GM18867 (cell line): ENCODE results near the gene LRRC58.
"Not testable (repeated sequence)": the region's sequence is repeated elsewhere in the genome, so short reads cannot be mapped to it uniquely, and the experiment has no call there.

Experiments used
- ATAC-seq: cut with Tn5 transposase; IDR thresholded peaks from one replicate; pipeline ENCODE4 v1.9.1; 2021; ENCODE audit warnings: mild to moderate bottlenecking, moderate library complexity; ENCODE audit not compliant: unreplicated experiment

The LRRC58 gene

DNA sequence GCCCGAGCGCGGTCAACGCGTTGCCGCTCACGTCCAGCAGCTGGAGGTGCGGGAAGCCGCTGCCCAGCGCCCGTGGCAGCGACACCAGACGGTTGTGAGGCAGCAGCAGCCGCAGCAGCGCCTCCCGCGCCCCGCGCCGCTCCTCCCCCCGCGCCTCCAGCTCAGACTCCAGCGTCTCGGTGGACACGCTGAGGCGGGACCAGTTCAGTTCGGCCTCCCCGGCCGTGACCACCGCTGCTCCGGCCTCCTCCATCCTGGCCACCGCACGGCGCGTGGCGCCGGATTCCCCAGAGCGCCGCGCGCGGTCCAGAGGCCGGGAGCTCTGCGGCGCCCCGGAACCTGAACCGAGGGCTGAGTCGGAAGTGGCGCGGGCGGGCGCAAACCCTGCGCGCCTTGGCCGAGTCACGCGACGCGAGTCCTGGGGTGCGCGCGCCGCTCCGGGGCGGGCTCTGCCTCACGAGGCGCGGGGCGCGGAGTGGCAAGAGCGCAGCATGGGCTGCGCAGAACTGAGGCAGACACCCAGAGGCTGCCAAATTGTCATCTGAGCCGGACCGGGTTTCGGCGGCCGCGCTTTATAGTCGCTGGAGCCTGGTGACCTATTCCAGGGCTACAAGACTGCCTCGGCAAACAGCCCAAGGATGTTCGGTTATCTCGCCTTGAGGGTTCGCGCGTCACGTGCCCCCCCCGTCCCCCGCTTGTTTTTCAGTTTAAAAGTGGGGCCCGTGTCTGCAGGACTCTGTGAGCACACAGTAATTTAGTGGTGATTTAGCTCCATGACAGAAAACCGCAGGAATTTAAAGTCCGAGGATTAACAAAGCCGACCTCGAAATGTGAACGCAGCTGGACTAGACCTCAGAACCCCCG, at the start of gene LRRC58:
LRRC58 (minus strand) TSS at position 364 of the 864 bp plus-strand sequence; CDS start at position 253, 111 bp downstream.
- ATAC-seq = peak; percentile 90

DNA sequence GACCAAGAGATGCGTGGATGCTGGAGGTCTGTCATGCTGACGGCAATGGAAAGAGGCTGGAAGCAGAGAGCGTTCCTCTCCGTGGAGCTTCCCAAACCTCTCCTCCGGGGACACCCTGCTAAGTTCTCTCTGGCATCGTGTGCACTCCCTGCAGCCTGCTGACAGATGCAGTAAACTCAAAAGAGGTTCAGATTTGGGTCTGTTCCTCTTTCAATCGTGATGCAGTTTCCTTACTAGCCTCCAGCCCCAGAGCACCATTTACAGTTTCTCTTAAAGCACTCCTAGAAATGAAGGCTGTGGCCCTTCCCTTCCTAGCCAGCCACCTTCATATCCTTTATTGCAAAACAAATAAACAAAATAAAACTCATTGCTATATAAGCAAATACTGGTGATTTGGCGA, 47.3 kb upstream of the LRRC58 start:
- ATAC-seq = peak; percentile 39

DNA sequence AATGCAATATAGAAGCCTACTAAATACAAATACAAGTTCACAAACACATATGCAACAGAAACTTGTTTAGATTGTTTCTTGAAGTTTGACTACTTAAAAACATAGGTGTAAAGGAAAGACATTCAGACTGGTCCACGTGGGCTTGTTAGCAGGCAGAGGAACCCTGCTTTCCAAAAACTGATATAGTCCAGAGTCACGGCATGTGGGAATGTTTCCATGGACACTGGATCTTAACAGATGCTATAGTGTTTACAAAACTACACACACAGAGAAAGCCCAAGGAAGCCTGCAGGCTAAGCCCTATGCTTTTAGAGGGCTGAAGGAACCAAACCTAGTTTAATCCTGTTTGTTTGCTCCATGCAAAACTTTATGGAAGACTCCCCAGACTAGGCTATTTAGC, 45.2 kb upstream of the LRRC58 start:
- no peak for ATAC-seq

DNA sequence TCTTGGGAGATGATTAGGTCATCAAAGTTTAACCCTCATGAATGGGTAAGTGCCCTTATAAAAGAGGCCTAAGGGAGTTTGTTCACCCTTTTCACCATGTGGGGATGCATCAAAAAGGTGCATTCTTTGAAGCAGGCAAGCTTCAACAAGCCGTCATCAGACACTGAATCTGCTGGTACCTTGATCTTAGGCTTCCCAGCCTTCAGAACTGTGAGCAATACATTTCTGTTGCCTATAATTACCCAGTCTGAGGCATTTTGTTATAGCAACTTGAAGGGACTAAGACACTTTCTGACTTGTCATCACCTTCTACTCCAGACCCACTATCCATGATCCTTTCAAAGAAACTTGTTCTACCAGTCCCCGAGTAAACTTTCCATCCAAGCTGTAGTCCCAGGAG, 44.6 kb upstream of the LRRC58 start:
- ATAC-seq = no peak

DNA sequence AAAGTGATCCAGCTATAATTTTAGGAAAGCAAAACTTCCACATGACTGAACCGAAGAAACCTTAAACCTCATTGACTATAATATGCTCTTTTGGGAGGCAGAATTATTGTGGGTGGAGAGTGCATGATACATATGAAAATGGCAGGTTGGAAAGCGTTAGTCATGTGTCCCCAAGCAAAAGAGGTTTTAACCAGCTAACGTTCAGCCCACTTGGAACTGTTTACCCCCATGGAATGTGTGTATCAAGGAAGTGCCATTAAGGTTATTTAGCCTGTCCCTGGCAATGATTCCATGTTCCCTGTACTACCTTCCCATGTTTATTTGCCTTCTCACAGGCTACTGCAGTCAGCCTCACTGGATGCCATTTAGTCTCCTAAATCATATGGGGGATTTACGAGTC, 44.1 kb upstream of the LRRC58 start:
- no peak for ATAC-seq

DNA sequence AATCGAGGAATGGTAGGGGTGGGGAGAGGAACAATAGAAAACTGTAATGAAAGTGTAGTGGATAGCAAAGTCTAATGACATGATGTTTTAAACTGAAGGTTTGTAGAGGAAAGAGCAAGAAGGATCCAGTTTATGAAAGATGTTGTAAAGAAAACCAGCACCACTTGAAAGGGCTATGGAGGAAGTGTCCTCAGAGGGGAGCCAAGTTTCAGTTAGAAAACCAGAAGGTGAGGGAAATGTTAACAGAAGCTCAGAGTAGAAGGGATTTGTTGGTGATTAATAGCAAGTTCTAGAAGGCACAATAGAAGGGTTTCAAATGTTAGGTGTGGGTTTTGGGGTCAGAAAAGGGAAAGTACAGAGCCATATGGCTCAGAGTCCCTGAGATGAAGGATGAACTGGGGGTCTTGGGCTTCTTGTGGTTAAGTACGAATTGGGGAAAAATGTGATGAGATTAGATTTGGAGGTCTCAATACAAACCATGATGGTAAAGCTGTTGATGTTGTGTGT, 33.8 kb upstream of the LRRC58 start:
- no peak for ATAC-seq

DNA sequence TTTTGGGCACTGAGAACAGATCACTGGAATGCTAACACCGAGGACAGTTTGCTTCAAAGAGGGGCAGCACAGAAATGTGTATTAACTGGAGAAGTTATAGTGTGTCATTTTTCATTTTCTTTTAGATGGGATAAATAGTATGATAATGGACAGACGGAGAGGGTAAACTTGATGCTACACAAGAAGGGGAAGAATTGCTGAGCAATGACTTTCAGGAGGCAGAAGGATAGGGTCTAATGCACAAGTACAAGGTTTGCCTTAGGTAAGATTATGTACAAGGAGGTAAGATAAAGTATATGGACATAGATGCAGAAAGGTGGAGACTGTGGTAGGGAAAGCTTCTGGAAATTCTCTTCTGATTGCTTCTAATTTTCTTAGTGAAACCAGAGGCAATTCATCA, 32.3 kb upstream of the LRRC58 start:
- no peak for ATAC-seq

DNA sequence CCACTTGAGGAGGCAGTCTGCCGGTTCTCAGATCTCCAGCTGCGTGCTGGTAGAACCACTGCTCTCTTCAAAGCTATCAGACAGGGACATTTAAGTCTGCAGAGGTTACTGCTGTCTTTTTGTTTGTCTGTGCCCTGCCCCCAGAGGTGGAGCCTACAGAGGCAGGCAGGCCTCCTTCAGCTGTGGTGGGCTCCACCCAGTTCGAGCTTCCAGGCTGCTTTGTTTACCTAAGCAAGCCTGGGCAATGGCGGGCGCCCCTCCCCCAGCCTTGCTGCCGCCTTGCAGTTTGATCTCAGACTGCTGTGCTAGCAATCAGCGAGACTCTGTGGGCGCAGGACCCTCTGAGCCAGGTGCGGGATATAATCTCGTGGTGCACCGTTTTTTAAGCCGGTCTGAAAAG, 28.8 kb upstream of the LRRC58 start:
- not testable (repeated sequence) for ATAC-seq

DNA sequence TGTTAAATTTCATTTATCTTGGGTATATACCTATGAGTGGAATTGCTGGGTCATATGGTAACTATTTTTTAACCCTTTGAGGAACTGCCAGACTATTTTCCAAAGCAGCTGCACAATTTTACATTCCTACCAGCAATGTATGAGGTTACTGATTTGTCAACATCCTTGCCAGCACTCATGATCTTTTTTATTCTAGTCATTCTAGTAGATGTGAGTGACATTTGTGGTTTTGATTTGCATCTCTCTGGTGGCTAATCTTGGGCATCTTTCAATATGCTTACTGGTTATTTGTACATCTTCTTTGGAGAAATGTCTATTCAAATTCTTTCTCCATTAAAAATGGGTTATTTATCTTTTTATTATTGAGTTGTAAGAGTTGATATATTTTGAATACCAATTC, 21.3 kb upstream of the LRRC58 start:
- ATAC-seq = peak; percentile 62

DNA sequence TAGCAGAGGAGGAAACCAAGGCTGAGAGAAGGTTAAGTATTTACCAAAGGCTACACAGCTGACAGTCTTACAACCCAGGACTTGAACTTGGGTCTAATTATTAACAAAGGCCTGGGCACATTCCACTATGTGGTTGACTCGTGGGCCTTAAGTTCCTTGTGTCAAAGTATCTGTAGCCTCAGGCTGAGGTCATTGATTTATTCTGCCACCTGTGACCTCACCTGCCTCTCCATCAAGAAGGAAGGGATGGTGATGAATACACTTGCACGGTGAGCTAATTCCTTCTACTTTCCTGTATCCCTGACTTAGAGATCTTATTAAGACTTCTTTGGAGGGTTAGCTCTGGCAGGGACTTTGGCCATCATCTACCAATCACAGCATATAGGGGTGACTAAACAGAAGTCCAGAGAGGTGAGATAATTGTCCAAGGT, 19.9 kb upstream of the LRRC58 start:
- peak; percentile 69 for ATAC-seq

DNA sequence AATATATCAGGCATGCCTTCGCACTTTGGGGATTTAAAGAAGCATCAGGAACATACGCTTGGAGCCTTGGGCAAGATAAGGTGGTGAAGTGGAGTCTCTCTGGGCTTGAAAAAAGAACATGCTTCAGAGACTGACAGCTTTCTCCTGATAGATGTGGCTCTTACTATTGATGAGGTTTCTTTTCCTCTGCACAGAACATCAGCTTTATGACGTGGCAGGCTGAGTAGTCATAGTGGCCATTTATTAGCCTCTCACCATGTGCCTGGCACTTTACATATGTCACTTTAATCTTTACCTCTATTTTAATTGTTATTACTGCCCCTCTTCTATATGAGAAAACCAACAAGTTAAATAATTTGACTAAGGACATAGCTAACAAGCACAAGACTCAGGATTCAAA, 19.0 kb upstream of the LRRC58 start:
- peak; percentile 69 for ATAC-seq

DNA sequence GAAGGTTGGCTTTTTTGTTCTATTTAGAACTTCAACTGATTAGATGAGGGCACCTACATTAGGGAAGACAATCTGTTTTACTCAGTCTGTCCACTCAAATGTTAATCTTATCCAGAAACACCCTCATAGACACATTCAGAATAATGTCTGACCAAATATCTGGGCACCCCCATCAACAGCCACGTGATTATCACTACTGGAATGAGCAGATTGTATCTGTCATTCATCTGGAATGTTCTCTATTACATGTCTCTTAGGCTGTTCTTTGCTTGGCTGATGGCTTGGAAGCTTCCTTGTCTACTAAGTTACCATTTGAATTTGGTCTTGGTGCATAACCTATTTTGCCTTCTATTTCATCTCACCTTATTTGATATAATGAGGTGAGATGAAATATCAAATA, 15.7 kb upstream of the LRRC58 start:
- no peak for ATAC-seq

DNA sequence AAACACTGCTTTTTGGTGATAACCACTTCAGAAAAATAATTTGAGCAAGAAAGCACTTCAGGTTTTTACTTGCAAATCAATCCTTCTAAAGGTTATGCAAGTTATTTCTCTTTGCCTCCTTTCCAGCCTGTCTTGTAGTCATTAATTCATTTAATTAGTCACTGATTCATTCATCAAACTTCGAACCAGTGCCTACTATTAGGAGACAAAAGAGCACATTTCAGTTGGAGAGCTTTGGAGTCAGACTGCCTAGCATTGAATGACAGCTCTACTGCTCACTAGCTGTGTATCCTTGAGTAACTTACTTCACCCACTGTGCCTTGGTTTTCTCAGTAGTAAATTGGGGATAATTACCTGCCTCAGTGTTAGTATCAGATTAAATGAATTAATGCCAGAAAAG, 14.9 kb upstream of the LRRC58 start:
- ATAC-seq = no peak

DNA sequence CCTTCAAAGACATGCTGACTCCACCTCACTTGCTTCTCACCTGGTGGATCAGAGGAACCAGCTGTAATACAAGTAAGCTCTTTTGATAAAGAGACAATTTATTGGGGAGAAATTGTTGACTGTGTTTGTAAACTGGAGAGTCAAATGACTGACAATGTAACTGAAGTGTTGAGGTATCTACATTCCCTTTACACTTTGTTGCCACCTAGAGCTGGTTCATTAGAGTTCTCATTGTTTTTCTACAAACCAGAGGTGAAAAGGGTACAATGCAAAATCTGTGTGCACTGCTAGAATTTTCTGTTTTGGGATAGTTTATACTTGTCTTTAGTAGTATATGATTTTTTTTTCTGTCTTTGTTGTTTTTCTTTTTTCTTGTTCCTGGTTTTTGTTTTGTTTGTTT, 8.7 kb upstream of the LRRC58 start:
- ATAC-seq = no peak

DNA sequence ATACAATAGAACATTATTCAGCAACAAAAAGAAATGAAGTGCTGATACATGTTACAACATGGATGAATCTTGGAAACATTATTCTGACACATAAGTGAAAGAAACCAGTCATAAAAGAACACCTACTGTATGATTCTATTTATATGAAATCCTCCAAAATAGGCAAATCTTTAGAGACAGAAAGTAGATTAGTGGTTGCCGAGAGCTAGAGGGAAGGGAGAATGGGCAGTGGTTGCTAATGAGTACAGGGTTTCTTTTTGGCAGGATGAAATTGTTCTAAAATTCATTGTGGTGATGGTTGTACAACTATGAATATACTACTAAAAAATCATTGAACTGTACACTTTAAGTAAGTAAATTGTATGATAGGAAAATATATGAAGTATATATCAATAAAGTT, 6.3 kb upstream of the LRRC58 start:
- ATAC-seq = peak; percentile 72

DNA sequence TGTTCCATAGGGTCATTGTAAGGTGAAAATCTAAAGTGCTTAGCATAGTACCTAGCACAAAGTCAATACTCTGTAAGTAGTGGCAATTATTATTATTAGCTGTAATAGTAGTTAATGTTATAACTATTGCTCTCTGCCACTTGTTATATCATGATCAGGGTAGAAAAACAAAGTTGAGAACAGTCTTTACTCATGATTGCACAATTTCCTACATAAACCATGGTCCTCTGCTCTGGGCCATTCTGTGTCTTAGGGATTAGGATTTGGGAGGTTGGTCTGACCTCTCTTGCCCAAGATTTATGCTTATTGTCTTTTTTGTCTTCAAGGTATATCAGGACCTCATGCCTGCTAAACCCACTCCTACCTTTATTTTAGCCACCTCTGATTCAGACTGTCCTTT, 4.3 kb upstream of the LRRC58 start:
- no peak for ATAC-seq

DNA sequence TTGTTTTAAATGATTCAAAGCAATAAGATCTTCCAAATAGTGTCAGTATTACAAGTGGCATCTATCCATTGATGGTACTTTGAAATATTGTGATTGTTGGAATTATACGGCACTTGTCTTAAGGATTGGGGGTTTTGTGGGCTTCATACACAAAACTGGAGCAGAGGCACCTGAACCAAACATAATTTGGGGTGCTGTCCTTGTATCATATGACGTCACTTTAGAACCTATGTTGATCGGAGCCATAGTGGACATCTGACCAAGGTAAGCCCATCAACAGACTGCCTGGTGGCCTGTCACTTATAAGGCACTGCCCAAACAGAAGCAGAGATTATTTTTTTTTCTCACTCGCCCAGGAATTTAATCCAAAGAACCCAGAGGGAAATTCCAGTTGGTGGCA, 2.9 kb upstream of the LRRC58 start:
- no peak for ATAC-seq

DNA sequence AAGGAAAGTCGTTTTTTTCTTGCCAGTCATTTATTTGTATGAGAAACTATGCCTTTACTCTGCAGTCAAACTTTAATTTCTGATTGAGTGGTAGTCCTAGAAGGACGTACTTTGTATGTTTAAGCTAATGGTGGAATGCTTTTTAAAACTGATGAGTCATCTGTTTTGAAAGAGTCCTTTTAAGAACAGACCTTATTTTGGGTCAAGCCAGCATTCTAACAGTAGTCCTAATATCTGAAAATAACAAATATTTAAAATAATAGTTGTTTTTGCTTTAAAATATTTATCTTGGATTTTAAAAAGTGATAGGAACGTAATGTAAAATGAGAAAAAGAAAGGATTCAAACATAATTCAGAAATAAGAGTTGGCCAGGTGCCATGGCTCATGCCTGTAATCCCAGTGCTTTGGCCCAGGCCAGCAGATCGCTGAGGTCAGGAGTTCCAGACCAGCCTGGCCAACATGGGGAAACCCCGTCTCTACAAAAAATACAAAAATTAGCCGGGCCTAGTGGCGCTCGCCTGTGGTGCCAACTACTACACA, 1.3 kb upstream of the LRRC58 start:
- ATAC-seq = no peak

DNA sequence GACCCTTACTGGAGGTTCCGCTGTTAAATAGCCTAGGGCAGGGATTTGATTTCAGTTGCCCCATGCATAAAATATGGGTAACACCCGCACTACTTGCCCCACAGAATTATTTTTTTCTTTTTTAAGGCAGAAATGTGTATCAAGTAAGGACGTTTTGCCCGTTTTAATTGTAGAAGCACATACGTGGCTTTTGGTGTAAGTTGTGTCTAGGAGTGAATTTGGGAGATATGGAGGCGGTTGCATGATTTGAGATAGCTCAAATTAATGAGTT, 636 bp upstream of the LRRC58 start:
- no peak for ATAC-seq

DNA sequence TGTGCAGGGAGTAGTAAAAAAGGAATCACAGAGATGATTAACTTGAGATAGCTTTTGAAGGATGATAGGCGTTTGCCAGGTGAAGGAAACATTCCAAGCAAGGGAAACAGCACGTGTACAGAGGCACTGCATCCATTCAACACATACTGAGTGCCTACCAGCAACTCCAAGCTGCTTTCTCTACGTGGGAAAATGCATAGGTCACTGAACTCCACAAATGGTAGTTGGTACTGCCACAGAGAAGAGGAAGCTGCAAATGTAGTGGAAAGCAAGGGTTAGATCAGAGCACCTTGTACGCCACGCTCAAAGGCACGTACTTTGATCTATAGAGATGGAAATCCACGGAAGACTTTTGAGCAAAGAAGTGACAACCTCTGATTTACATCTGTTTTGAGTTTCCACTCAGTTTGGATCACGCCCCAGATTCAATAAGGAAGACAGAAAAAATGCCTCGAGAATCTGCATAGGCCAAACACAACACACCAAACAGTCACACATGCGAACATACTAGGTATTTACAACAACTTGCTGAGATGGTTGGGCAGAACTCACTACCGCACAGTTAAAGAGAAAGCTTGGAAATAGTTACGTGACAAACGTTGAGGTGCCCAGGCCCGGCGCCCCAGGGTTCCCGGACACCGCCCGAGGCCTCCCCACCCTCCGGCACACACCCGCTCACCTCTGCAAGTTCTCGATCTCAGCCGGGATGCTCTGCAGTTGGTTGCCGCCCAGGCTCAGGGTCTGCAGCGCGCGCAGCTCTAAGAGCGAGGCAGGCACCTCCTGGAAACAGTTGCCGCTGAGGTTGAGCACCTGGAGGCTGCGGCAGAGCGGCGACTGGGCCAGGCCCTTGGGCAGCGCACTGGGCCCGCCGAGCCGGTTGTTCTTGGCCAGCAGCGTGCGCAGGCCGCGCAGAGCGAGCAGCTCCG, 826 bp downstream of the LRRC58 start:
- ATAC-seq = peak; percentile 53

DNA sequence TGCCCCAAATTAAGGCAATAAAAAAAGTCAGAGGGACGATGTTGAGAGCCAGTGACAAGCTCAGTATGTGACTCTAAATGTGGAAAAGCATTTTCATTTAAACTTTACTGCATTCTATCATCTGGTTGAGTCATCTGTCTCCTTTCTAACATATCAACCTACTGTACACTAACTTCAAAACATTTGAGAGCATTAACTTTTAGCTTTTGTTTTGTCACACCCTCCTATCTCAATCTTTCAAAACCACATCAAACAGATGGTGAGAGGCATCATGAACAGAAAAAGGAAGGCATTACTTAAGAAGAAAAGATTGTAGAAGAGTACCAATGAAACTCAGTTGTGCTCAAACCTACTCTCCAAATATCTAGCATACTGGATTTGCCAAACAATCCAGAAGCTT, 4.8 kb downstream of the LRRC58 start:
- ATAC-seq = no peak
